ENCODE measurements around the gene C2orf92.

GRCh38 chr2:97719362-97720155 lies 50.0 kb downstream of the C2orf92 start:
- no peak for TF ChIP-seq CTCF (IDR thresholded peaks at IDR 0.05)
- no peak for TF ChIP-seq POLR2AphosphoS5 (IDR thresholded peaks at IDR 0.05; ENCODE audit: low read depth, low read length)
